ENCODE measurements around the gene ARG2. TPM values are rescaled to one million over a fixed set of nuclear protein-coding genes. Genes with fewer than 3 reads are reported as not detected.
A peak's percentile ranks its signal among the peaks of the same experiment; 100 is the strongest.

The ARG2 gene
- total RNA-seq, 2 donors from 2014 or later, result 2.8 to 12.5 TPM

DNA sequence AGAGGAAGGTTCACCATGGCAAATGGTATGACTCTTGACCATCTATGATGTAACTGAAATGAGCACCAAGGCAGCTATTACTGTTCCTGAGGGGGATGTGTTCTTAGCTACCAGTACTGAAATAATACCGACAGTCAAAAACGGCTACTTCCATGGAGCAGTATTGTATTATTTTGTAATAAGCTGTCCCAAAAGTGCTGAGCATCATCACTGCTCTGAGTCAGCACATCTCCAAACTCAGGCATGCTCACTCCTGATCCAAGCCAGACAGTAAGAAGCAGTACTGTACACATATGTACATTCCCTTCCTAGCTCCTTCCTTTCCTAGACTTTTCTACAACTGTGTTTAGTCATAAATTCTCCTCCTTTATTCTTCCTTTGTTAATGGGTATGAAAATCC lies 46.1 kb downstream of the ARG2 start:
- TF ChIP-seq, protein P1, sequence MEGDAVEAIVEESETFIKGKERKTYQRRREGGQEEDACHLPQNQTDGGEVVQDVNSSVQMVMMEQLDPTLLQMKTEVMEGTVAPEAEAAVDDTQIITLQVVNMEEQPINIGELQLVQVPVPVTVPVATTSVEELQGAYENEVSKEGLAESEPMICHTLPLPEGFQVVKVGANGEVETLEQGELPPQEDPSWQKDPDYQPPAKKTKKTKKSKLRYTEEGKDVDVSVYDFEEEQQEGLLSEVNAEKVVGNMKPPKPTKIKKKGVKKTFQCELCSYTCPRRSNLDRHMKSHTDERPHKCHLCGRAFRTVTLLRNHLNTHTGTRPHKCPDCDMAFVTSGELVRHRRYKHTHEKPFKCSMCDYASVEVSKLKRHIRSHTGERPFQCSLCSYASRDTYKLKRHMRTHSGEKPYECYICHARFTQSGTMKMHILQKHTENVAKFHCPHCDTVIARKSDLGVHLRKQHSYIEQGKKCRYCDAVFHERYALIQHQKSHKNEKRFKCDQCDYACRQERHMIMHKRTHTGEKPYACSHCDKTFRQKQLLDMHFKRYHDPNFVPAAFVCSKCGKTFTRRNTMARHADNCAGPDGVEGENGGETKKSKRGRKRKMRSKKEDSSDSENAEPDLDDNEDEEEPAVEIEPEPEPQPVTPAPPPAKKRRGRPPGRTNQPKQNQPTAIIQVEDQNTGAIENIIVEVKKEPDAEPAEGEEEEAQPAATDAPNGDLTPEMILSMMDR (IDR thresholded peaks at IDR 0.05), result no peak
- H3K27ac ChIP-seq, result no peak overlapping the region
- no peak for DNase-seq (ENCODE audit: low spot score)
- no peak overlapping the region for H3K4me3 ChIP-seq
- H3K4me1 ChIP-seq (ENCODE audit: control insufficient read depth in 1 of 2, low read depth in 2 of 2), result no peaks in the 10 kb centered on the region
- no peak for ATAC-seq (ENCODE audit: insufficient number of reproducible peaks, low FRiP score, low read depth)
- no peaks in the 10 kb centered on the region for H3K27me3 ChIP-seq (replicated peaks; ENCODE audit: insufficient read depth)
- no peaks in the 10 kb centered on the region for H3K36me3 ChIP-seq
- H3K9me3 ChIP-seq, result no peaks in the 10 kb centered on the region

DNA sequence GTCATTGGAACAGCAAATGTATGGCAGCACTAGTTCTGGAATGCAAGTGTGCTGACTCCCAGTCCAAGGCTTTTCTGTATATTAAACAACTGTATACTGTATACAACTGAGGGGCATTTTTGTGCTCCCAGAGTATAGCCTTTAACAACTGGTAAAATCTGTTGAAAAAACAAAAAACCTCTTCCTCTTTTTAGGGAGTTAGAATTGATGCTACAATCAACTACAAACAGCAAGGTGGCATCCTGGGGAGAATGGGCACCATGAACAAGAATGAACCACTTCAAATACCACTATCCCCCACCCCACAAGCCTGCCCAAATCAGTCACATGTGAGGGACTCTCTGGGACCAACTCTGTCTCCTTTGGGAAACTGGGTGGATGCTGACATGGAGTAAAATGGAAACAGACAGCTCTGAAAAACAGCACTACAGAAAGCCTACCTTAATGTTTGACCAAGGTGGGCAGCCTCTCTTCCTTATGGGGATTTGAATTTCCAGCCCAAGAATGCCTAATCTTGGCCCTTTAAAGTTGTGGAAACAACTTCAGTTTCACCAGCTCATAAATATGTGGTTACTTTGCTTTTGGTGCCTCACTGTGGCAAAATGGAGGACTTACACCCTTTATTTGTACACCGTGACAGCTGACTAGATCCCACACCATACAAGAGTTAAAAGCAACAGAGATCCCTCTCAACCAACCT lies 47.2 kb downstream of the ARG2 start:
- Histone ChIP-seq H3K36me3 (no peaks in the 10 kb centered on the region), H3K4me3 (no peak overlapping the region), H3K27ac (no peak overlapping the region), H3K9me3 (no peaks in the 10 kb centered on the region), H3K27me3 (replicated peaks; ENCODE audit: insufficient read depth) (no peaks in the 10 kb centered on the region), H3K4me1 (ENCODE audit: control insufficient read depth in 1 of 2, low read depth in 2 of 2) (peaks cover 4 to 10% of the 10 kb centered on the region in 2 donors)
- TF ChIP-seq, protein P1 (IDR thresholded peaks at IDR 0.05), result peak; percentile 43
- no peak for ATAC-seq (ENCODE audit: insufficient number of reproducible peaks, low FRiP score, low read depth)
- DNase-seq (ENCODE audit: low spot score), result no peak

GRCh38 chr14:67668559-67668958 lies 48.8 kb downstream of the ARG2 start:
- H3K36me3 ChIP-seq, result no peaks in the 10 kb centered on the region
- no peaks in the 10 kb centered on the region for H3K27me3 ChIP-seq (replicated peaks; ENCODE audit: insufficient read depth)
- TF ChIP-seq, protein P1 (IDR thresholded peaks at IDR 0.05), result no peak
- H3K4me1 ChIP-seq (ENCODE audit: control insufficient read depth in 1 of 2, low read depth in 2 of 2), result peaks cover 21 to 27% of the 10 kb centered on the region in 2 donors
- H3K4me3 ChIP-seq, result no peak overlapping the region
- ATAC-seq (ENCODE audit: insufficient number of reproducible peaks, low FRiP score, low read depth), result no peak
- DNase-seq (ENCODE audit: low spot score), result no peak
- H3K27ac ChIP-seq, result no peak overlapping the region
- H3K9me3 ChIP-seq, result no peaks in the 10 kb centered on the region

DNA sequence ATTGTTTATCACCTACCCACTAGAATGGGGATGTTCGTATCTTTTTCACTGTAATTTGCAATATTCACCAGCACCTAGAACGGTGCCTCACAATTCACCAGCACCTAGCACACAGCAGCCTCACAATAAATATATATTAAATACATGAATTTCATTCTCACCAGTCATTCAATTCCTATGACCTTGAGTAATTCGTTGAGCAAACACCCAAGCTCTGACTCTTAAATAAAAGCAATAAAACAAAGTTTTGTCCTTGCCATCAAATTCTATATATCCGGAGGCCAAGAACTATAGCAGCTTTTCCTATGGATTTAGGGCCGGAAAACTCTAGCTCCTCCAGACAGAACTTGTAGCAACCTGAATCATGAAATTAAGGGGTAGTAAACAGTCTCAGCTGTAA lies 53.7 kb downstream of the ARG2 start:
- ATAC-seq (ENCODE audit: insufficient number of reproducible peaks, low FRiP score, low read depth), result no peak
- H3K4me1 ChIP-seq (ENCODE audit: control insufficient read depth in 1 of 2, low read depth in 2 of 2), result peaks cover 22 to 40% of the 10 kb centered on the region in 2 donors
- no peak overlapping the region for H3K27ac ChIP-seq
- TF ChIP-seq, protein P1 (IDR thresholded peaks at IDR 0.05), result no peak
- no peaks in the 10 kb centered on the region for H3K36me3 ChIP-seq
- no peaks in the 10 kb centered on the region for H3K9me3 ChIP-seq
- peak overlapping the region; percentile 87 for H3K4me3 ChIP-seq
- DNase-seq (ENCODE audit: low spot score), result no peak
- H3K27me3 ChIP-seq (replicated peaks; ENCODE audit: insufficient read depth), result no peaks in the 10 kb centered on the region

- ATAC-seq (ENCODE audit: insufficient number of reproducible peaks, low FRiP score, low read depth), result peak; percentile 44
- no peaks in the 10 kb centered on the region for H3K27me3 ChIP-seq (replicated peaks; ENCODE audit: insufficient read depth)
- no peaks in the 10 kb centered on the region for H3K36me3 ChIP-seq
- peaks cover 22 to 40% of the 10 kb centered on the region in 2 donors for H3K4me1 ChIP-seq (ENCODE audit: control insufficient read depth in 1 of 2, low read depth in 2 of 2)
- peak overlapping the region; percentile 87 for H3K4me3 ChIP-seq
- no peaks in the 10 kb centered on the region for H3K9me3 ChIP-seq
- peak overlapping the region; percentile 98 to 99 for H3K27ac ChIP-seq
- no peak for DNase-seq (ENCODE audit: low spot score)
- TF ChIP-seq, protein P1 (IDR thresholded peaks at IDR 0.05), result no peak
These were observed 54.4 kb downstream of the ARG2 start for GRCh38 chr14:67674139-67674479.
